Subcutaneous adipose tissue (tissue), 4 donors: Measurements from ENCODE around the gene DLGAP1. TPM values are rescaled to one million over a fixed set of nuclear protein-coding genes. Genes with fewer than 3 reads are reported as not detected.

Experiments used
- CTCF ChIP-seq: fragments of 450-650 bp; IDR thresholded peaks from one replicate; pipeline ENCODE4 v1.5.1; 2016; ENCODE audit warnings: low read depth, mild to moderate bottlenecking, control low read depth, antibody characterized with exemption, moderate library complexity
- total RNA-seq, 4 donors: library from RNA; depleted of rRNA; stranded (reverse); fragments of >200 nt; gene quantifications; one replicate each; pipeline ENCODE4 v1.1.0, GENCODE V29; 2016

The DLGAP1 gene
- total RNA-seq = 1 to 10 TPM in 2 of 4 donors, under 1 TPM in 2; 0.44 to 3.3 (median 0.99) TPM

DNA sequence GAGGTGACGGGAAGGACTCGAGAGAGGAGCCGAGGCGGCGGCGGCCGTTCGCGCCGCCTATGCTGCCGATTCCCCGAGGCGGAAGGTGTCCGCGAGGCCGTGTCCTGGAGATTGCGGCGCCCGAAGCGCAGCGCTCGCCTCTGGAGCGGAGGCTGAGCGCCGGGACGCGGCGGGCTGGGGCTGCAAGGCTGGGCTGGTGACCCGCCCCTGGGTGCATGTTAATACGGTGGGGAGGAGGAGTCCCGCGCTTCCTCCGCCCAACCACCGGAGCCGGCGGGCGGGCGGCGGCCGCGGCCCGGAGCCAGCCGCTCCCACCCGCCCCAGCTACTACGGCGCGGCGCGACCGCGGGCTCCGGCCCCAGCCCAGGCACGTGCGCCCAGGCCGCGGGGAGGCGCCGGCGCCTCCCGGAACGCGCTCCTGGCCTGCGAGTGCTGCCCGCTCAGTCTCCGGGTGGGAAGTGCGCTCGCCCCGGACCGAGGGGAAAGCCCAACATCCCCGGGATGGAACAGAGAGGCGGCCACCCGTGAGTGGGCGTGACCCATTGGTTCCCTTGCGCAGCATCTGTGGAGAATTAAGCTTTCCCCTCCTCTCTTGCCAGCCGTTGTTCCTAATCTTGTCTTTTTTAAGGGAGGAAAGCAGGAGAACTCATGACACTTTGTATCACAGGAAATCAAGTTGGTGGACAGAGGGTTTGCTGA, at the start of gene DLGAP1:
TSS of gene DLGAP1 (minus strand) at position 195 of the 699 bp plus-strand sequence.
- no peak for TF ChIP-seq CTCF

GRCh38 chr18:4468511-4468910, 13.4 kb upstream of the DLGAP1 start:
- TF ChIP-seq CTCF = no peak

DNA sequence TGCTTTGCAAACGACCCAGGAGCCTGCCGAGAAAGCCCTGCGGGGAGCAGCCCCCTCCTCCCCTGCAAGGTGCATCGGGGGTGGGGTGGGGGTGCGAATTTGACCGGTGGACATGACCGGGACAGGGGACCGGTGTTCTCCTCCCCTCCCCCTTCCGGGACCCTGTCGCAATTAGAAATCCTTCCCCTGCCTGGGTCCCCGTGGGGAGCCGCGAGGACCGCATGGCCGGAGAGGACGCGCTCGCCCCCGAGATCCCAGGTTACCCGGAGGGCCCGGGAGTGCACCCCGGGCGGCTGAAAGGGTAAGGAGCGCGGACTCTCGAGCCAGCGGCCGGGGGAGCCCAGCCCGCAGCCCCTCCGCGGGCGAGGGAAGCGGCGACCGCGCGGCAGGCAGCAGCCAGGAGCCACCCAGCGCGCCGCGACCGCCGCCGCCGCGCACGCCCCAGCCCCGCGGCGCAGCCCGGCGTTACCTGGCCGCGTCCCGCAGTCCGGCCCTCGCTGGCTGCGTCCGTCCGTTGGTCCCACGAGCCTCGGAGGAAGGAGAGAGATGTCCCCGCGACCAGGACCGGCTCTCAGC, 482 bp downstream of the DLGAP1 start:
- no peak for TF ChIP-seq CTCF

DNA sequence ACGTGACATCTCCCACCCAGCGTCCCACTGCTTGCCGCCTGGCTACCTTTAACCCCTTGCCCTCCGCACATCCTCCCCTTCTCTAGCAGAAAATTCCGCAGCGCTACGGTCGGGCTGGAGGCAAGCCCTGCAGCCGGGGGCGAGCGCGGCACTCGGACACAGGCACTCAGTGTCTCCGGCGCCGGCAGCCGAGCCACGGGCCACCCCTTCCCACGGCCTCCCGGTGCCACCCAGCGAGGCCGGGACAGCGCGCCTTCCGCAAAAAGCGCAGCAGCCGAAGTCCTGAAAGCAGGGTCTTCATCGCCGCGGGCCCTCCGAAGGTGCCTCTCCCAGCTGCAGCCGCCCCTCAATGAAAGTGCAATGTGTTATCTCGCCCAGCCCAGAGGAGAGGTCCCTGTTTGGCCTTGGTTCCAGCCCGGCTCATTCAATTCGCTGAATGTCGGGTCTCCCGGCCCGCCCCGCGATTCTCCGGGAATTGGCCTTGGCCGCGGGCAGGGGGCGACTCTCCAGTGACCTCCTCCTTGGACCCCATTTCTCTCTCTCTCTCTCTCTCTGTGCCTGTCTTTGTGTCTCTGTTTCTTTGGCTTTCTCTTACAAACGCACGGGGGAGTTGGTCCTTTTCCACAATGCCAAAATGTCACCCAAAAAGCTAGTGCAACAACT, 1.1 kb downstream of the DLGAP1 start:
- TF ChIP-seq CTCF = no peak

DNA sequence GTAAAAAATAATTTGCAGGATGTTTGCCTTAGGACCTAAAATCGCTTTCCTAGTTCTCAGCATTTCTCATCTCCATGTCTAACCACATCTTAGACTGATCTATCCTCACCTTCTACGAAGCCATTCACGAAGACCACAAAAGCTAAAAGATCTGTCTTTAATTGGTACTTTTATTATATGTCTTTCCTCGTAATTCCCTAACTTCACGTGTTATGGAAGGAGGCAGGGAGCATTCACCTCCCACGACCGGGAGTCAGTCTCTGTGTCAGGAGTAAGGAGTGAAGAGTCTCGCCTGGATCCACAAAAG, 1.6 kb downstream of the DLGAP1 start:
- TF ChIP-seq CTCF = no peak

DNA sequence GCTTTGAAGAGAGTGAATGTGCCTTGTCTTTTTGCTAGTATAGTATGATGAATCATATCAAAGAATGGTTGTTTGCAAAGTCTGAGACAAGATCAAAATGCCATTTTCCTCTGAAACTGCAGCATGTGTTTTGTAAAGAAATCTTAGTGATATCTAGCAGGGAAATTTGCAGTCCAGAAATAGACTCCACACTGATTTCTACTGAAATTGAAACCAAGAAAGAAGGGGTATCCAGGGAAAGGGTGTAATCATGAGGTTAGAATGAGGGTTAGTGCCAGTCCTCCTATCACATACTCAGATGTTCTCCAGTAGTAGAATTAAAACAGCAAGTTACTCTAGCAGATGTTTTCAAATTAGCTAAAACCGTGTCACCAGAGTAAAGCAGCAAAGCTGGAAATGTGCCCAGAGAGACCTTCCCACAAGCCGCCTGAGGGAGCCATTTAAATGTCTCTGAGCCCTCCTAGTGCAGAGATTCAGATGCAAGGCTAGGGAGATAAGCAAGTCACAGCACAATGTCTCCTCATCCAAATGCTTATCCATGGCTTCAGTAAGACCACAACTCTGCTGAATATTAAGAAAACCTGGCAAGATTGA, 4.9 kb downstream of the DLGAP1 start:
- TF ChIP-seq CTCF = no peak

- TF ChIP-seq CTCF = no peak
Measured at GRCh38 chr18:4445902-4446301, 9.2 kb downstream of the DLGAP1 start.
